ENCODE data around the gene DECR2. TPM values are rescaled to one million over a fixed set of nuclear protein-coding genes. Genes with fewer than 3 reads are reported as not detected.

The DECR2 gene
- total and polyA plus RNA-seq, 10 of the 15 experiments (the other 5 are each of a cell fraction or from before 2014, with no cell fraction given): 0.53 to 20.3 (median 6.0) TPM

DNA sequence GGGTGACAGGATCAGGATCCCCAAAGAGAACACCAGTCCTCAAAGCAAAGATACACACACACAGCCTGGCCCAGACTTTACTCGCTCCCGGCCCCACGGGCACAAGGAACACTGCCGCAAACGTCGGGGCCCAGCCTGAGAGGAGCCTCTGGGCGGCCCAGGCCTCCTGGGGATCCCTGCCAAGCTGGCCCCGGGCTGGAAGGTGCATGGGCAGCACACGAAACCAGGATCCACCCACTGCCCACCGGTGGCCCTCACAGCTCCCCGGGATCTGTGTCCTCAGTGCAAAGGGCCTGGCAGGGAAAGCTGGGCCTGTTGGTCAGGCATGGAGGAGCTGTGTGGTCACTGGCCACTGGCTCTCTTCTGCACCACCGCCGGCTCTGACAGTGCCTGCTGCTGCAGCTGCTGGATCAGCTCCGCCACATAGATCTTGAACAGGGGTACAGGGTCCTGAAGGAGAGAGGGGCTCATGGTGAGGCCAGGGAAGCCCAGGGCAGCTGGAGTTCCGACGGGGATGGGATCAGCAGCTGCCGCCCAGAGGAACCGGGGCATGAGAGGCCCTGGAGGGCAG is 34.3 kb upstream of the DECR2 start (continued):
- TF ChIP-seq NFXL1 (IDR thresholded peaks at IDR 0.05; ENCODE audit: borderline replicate concordance) (no peak), SIX5 (IDR thresholded peaks at IDR 0.05; ENCODE audit: low read depth, low read length, severe bottlenecking) (no peak)

DNA sequence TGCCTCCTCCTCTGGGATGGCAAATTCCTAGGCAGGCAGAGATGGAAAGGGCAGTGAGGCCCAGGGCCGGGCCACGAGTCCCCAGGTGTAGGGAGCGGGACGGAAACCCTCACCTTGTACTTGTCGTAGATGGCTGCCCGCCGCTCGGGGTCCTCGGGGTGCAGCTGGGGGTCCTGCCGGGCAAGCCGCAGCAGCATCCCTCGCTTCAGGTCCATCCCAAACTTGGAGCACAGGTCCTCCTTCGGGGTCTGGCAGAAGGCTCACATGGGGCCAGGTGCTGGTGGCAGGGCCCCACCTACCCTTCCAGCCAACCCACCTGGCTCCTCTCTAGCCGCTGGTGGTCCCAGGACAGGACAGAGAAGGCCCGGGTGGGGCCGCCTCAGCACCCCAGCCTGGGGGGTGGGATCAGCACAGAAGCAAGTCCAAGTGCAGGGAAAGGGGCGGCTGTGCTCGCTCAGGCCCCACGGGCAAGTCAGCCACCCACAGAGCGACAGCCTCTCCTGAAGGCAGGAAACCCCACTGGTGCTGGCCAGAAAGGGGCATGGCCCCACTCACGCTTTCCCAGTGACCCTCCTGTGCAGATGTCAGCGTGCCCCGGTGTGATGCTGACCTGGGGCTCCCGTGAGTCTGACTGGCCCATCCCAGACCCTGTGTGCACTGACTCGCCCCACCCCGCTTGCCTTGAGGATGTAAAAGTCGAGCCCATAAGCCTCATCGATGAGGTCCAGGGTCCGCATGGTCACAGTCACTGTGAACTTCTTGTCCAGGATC is 33.1 kb upstream of the DECR2 start:
- H3K9me3 ChIP-seq (replicated peaks; ENCODE audit: control insufficient read depth, insufficient read depth, low read length): no peaks in the 10 kb centered on the region
- in situ Hi-C loops (cut with MboI) (loop anchor here (5.0 kb wide), 1 partner anchor 261 kb away; no protein-coding TSS in a partner anchor), intact Hi-C loops (cut with micrococcal nuclease; ENCODE audit: unreplicated experiment) (no loop called here)
- TF ChIP-seq FOS (IDR thresholded peaks at IDR 0.05; ENCODE audit: borderline replicate concordance, extremely low read depth, insufficient read length) (no peak), IKZF1 (conservative IDR thresholded peaks at IDR 0.05) (no peak), POLR2AphosphoS2 (IDR thresholded peaks at IDR 0.05; ENCODE audit: low read depth, low read length) (no peak)
- no peak overlapping the region; the same call in 1 of the 2 replicates for H3K4me2 ChIP-seq (ENCODE audit: control insufficient read depth, insufficient read depth)
- H3K79me2 ChIP-seq (ENCODE audit: control insufficient read depth, insufficient read depth, low read length): peaks cover 4% of the 10 kb centered on the region
- ChIA-PET RAD21 (ENCODE audit: unreplicated experiment) (no interaction called here), CTCF (no interaction called here), SMC1A (ENCODE audit: uncharacterized antibody, unreplicated experiment) (interaction anchor here (0.6 kb wide), 1 partner anchor 14 kb away, joined by 3 read pairs; no protein-coding TSS in a partner anchor), POLR2A (no interaction called here)
- H3K36me3 ChIP-seq (ENCODE audit: control insufficient read depth in 2 of 2, insufficient read depth in 2 of 2, low read length in 1 of 2): peaks cover 5 to 17% of the 10 kb centered on the region in 2 experiments; a peak in 3 of 4 replicates
- no peaks in the 10 kb centered on the region for H4K20me1 ChIP-seq (ENCODE audit: control insufficient read depth, insufficient read depth)
- H2AFZ ChIP-seq (ENCODE audit: control insufficient read depth, low read depth, low read length): no peak overlapping the region
- peaks cover 4% of the 10 kb centered on the region; the same call in 1 of the 2 replicates for H3K4me1 ChIP-seq (ENCODE audit: control insufficient read depth, insufficient read depth, low read length)
- no peak overlapping the region for H3K27ac ChIP-seq (ENCODE audit: control insufficient read depth, insufficient read depth)
- no TSS peak for BruUV-seq (replicated peaks)
- FAIRE-seq (no peak), ATAC-seq (no peak), DNase-seq (ENCODE audit: low read depth, low spot score) (no peak)
- 98% methylated on average over 29 of the region's 29 CpGs for WGBS (ENCODE audit: insufficient coverage, insufficient replicate concordance, low lambda C conversion rate, missing lambda C conversion rate)
- H3K27me3 ChIP-seq (replicated peaks in 1 of 2; ENCODE audit: control insufficient read depth in 2 of 2, insufficient read depth in 2 of 2, low read length in 1 of 2): no peaks in the 10 kb centered on the region
- no peak overlapping the region for H3K9ac ChIP-seq (ENCODE audit: control insufficient read depth, insufficient read depth, low read length)
- H3K4me3 ChIP-seq: no peak overlapping the region

Data from GM12878 (cell line).